ENCODE data around the gene CACNG5.

CACNG5 gene

DNA sequence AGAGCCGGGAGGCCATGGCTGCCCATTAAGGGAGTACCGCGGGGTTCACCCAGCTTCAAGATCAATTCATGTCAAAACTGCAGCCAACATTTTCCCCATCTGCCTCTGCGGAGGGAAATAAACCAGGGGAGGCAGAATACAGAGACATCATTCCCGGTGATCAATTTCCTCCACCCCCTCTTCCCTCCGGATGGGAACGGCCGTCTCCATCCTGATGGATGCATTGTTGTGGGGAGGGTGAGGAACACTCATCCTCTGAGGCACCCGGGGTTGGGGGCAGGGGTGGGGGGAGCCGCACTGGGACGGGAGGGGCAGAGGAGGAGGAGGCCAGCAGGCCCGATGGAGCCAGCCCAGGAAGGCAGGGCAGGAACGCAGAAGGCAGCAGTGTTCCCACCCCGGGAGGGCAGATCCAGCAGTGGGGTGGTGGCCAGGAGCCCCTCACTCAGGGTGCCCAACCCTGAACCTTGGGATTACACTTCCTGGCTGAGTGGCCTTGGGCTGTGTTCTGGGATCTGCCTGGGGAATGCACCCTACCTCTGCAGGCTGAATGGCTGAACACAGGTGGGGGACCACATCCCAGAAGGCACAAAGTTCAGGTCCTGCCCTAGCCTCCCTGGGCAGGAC, 14.2 kb downstream of the CACNG5 start:
- Histone ChIP-seq H3K4me2 (ENCODE audit: insufficient read depth, low read length) (no peak overlapping the region), H3K27me3 (ENCODE audit: insufficient read depth, low read length, poor library complexity) (no peaks in the 10 kb centered on the region), H4K20me1 (ENCODE audit: insufficient read depth, low read length) (no peaks in the 10 kb centered on the region), H3K79me2 (ENCODE audit: insufficient read depth, low read length) (no peaks in the 10 kb centered on the region), H3K9me3 (ENCODE audit: insufficient read depth, low read length, severe bottlenecking) (peaks cover 6% of the 10 kb centered on the region), H3K27ac (ENCODE audit: low read length) (no peak overlapping the region), H2AFZ (ENCODE audit: low read depth, low read length) (no peak overlapping the region), H3K9ac (ENCODE audit: low read depth, low read length) (no peak overlapping the region), H3K36me3 (ENCODE audit: insufficient read depth, low read length) (no peaks in the 10 kb centered on the region), H3K4me1 (ENCODE audit: insufficient read depth, low read length) (no peaks in the 10 kb centered on the region), H3K4me3 (ENCODE audit: low read depth in 1 of 2, low read length in 2 of 2) (no peak overlapping the region)
- ATAC-seq (ENCODE audit: insufficient read depth, low read depth) (no peak), DNase-seq (no peak)
- no peak for TF ChIP-seq EZH2 (IDR thresholded peaks at IDR 0.05; ENCODE audit: borderline replicate concordance, low read depth, low read length, severe bottlenecking)

DNA sequence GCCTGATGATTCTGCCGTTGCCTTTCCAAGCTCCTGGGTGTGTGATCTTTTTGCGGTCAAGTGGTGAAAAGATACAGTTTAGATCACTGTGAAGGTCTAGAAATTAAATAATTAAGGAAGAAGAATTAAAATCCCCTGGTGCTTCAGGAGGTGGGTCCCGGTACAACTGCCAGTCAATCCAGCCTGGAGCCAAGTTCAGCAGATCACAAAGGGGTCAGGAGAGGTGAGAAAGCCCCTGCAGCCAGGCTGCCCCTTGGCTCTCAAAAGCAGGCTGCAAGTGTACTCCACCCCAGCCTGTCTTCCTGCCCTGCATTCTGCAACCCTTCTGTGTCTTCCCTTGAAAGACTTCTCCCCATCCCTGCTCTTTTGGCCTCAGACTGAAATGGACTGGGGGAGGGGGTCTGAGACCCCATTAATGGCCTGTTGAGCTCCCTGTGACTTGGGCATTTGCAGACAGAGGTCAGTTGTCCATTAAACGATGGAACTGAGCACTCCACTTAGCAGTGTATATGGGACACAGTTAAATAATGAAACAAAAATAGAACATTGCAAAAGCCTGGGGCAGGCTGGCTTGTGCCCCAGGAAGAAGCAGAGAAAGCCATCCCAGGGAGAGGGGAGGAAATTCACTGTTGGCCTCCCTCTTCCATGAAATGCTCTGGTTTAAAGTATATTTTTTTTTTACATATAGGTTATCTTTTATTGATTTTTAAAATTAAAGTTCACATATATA, 15.1 kb downstream of the CACNG5 start:
- Histone ChIP-seq H3K9ac (ENCODE audit: low read depth, low read length) (no peak overlapping the region), H3K79me2 (ENCODE audit: insufficient read depth, low read length) (no peaks in the 10 kb centered on the region), H3K27me3 (ENCODE audit: insufficient read depth, low read length, poor library complexity) (no peaks in the 10 kb centered on the region), H3K4me2 (ENCODE audit: insufficient read depth, low read length) (no peak overlapping the region), H3K27ac (ENCODE audit: low read length) (no peak overlapping the region), H3K9me3 (ENCODE audit: insufficient read depth, low read length, severe bottlenecking) (peaks cover 10% of the 10 kb centered on the region), H3K4me3 (ENCODE audit: low read depth in 1 of 2, low read length in 2 of 2) (no peak overlapping the region), H3K36me3 (ENCODE audit: insufficient read depth, low read length) (no peaks in the 10 kb centered on the region), H4K20me1 (ENCODE audit: insufficient read depth, low read length) (no peaks in the 10 kb centered on the region), H2AFZ (ENCODE audit: low read depth, low read length) (no peak overlapping the region), H3K4me1 (ENCODE audit: insufficient read depth, low read length) (no peaks in the 10 kb centered on the region)
- DNase-seq (no peak), ATAC-seq (ENCODE audit: insufficient read depth, low read depth) (no peak)
- TF ChIP-seq, protein P1, sequence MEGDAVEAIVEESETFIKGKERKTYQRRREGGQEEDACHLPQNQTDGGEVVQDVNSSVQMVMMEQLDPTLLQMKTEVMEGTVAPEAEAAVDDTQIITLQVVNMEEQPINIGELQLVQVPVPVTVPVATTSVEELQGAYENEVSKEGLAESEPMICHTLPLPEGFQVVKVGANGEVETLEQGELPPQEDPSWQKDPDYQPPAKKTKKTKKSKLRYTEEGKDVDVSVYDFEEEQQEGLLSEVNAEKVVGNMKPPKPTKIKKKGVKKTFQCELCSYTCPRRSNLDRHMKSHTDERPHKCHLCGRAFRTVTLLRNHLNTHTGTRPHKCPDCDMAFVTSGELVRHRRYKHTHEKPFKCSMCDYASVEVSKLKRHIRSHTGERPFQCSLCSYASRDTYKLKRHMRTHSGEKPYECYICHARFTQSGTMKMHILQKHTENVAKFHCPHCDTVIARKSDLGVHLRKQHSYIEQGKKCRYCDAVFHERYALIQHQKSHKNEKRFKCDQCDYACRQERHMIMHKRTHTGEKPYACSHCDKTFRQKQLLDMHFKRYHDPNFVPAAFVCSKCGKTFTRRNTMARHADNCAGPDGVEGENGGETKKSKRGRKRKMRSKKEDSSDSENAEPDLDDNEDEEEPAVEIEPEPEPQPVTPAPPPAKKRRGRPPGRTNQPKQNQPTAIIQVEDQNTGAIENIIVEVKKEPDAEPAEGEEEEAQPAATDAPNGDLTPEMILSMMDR (IDR thresholded peaks at IDR 0.05; ENCODE audit: borderline replicate concordance, extremely low read depth, low read length, poor library complexity, severe bottlenecking): no peak
- TF ChIP-seq EZH2 (IDR thresholded peaks at IDR 0.05; ENCODE audit: borderline replicate concordance, low read depth, low read length, severe bottlenecking): no peak

DNA sequence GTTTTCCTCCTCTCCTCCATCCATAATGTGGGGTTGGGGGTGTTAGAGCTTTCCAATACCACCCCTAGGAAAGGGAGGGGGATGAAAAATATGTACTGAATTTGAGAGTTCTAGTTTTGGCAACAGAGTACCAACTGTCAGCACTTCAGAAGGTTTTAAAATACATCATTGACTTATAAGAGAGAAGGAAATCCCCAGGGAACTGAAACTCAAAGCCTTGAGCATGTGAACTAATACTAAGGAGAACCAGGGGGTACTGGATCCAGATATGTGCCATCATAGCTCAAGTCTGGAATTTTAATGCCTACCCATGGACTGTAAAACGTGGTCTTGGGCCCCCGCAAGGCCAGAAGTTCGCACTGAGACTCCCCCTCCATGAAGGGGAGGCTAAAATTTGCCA, 15.8 kb downstream of the CACNG5 start:
- no peak for ATAC-seq (ENCODE audit: insufficient read depth, low read depth)
- Histone ChIP-seq H3K27me3 (ENCODE audit: insufficient read depth, low read length, poor library complexity) (no peaks in the 10 kb centered on the region), H3K79me2 (ENCODE audit: insufficient read depth, low read length) (no peaks in the 10 kb centered on the region), H3K9ac (ENCODE audit: low read depth, low read length) (no peak overlapping the region), H4K20me1 (ENCODE audit: insufficient read depth, low read length) (no peaks in the 10 kb centered on the region), H3K4me3 (ENCODE audit: low read depth in 1 of 2, low read length in 2 of 2) (no peak overlapping the region), H2AFZ (ENCODE audit: low read depth, low read length) (no peak overlapping the region), H3K9me3 (ENCODE audit: insufficient read depth, low read length, severe bottlenecking) (peaks cover 13% of the 10 kb centered on the region), H3K4me2 (ENCODE audit: insufficient read depth, low read length) (no peak overlapping the region), H3K36me3 (ENCODE audit: insufficient read depth, low read length) (no peaks in the 10 kb centered on the region), H3K27ac (ENCODE audit: low read length) (no peak overlapping the region), H3K4me1 (ENCODE audit: insufficient read depth, low read length) (no peaks in the 10 kb centered on the region)
- no peak for DNase-seq
- TF ChIP-seq, protein P1 (IDR thresholded peaks at IDR 0.05; ENCODE audit: borderline replicate concordance, extremely low read depth, low read length, poor library complexity, severe bottlenecking): no peak
- TF ChIP-seq EZH2 (IDR thresholded peaks at IDR 0.05; ENCODE audit: borderline replicate concordance, low read depth, low read length, severe bottlenecking): no peak

DNA sequence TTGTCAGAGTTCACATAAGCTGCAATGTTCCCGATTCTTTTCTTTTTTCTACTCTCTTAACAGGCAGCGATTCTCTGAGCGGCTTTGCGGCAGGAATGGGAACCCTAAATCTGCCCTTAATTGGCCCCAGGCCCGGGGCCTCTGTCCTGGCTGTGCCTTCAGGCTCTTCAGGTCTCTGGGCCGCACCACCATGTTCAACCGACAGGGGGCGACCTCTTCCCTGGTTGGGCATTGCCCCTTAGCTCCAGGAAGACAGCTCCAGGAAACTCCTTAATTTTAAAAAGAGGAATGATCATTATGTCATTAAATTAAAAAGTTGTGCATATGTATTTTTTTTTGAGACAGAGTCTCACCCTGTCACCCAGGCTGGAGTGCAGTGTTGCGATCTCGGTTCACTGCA, 20.3 kb downstream of the CACNG5 start:
- Histone ChIP-seq H3K9ac (ENCODE audit: low read depth, low read length) (no peak overlapping the region), H3K4me3 (ENCODE audit: low read depth in 1 of 2, low read length in 2 of 2) (no peak overlapping the region), H3K4me1 (ENCODE audit: insufficient read depth, low read length) (no peaks in the 10 kb centered on the region), H3K27me3 (ENCODE audit: insufficient read depth, low read length, poor library complexity) (no peaks in the 10 kb centered on the region), H4K20me1 (ENCODE audit: insufficient read depth, low read length) (no peaks in the 10 kb centered on the region), H3K36me3 (ENCODE audit: insufficient read depth, low read length) (no peaks in the 10 kb centered on the region), H3K4me2 (ENCODE audit: insufficient read depth, low read length) (no peak overlapping the region), H2AFZ (ENCODE audit: low read depth, low read length) (no peak overlapping the region), H3K79me2 (ENCODE audit: insufficient read depth, low read length) (no peaks in the 10 kb centered on the region), H3K9me3 (ENCODE audit: insufficient read depth, low read length, severe bottlenecking) (peaks cover 7% of the 10 kb centered on the region), H3K27ac (ENCODE audit: low read length) (no peak overlapping the region)
- TF ChIP-seq, protein P1 (IDR thresholded peaks at IDR 0.05; ENCODE audit: borderline replicate concordance, extremely low read depth, low read length, poor library complexity, severe bottlenecking): no peak
- no peak for TF ChIP-seq EZH2 (IDR thresholded peaks at IDR 0.05; ENCODE audit: borderline replicate concordance, low read depth, low read length, severe bottlenecking)
- no peak for ATAC-seq (ENCODE audit: insufficient read depth, low read depth)
- no peak for DNase-seq
